Astrocyte (in vitro differentiated cells and primary cell): ENCODE measurements around the gene PRR5L.

ENCODE experiments used
- CTCF ChIP-seq: IDR thresholded peaks from 2 replicates; pipeline ENCODE4 v1.5.1; 2011; ENCODE audit warnings: low read depth, mild to moderate bottlenecking, inconsistent platforms, low read length, moderate library complexity; ENCODE audit not compliant: insufficient read depth
- EZH2 ChIP-seq: IDR thresholded peaks from 2 replicates; pipeline ENCODE4 v1.6.1; 2012; ENCODE audit warnings: mild to moderate bottlenecking, low read length, inconsistent platforms; ENCODE audit not compliant: insufficient read depth

GRCh38 chr11:36390963-36391471 is 94.9 kb downstream of the PRR5L start:
- TF ChIP-seq CTCF (no peak), EZH2 (no peak)
